Suprapubic skin (tissue), 4 donors: Measurements from ENCODE around the gene DPH5.
"Not testable (repeated sequence)": the region's sequence is repeated elsewhere in the genome, so short reads cannot be mapped to it uniquely, and the experiment has no call there.

ENCODE experiments used
- CTCF ChIP-seq, 2 donors: fragments of 200-600 bp in 1 of 2; fragments of 450-650 bp in 1 of 2; sonication (generic) in 1 of 2; IDR thresholded peaks; one replicate each; pipeline ENCODE4 v1.5.1; 2016 to 2019; ENCODE audit warnings: antibody characterized with exemption in 2 of 2, mild to moderate bottlenecking in 1 of 2, moderate library complexity in 1 of 2
- POLR2A ChIP-seq, 2 donors: fragments of 450-650 bp; IDR thresholded peaks; one replicate each; pipeline ENCODE4 v1.6.1; 2017; ENCODE audit warnings: antibody characterized with exemption in 2 of 2, mild to moderate bottlenecking in 2 of 2, moderate library complexity in 2 of 2
- POLR2AphosphoS5 ChIP-seq, 3 donors: sonication (generic); formaldehyde crosslinking; IDR thresholded peaks; one replicate each; pipeline ENCODE4 v1.6.1; 2017; ENCODE audit warnings: antibody characterized with exemption in 3 of 3

- TF ChIP-seq POLR2AphosphoS5, CTCF, POLR2A (IDR thresholded peaks at IDR 0.05): not testable (repeated sequence)
These were observed 76.7 kb downstream of the DPH5 start for GRCh38 chr1:100948721-100949405.
